ENCODE data around the gene DDX10.

DNA sequence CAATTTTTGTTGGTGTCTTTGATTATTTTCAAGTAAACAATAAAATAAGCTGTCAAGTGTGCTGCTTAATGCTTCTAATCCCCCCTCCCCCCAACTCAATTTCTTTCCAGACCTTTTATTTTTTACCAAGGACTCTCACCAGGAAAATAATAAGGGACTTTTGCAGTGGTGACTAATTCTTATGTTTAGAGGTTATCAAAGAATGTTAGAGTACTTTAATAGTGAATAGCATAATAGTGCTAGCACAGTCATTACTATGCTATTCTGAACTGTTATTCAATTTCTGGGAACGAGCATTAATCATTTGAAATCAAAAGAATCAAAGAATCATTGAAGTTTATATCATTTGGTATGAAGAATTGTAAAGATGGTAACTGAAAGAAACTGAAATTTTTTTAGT lies 251.4 kb downstream of the DDX10 start:
- TF ChIP-seq CTCF (IDR thresholded peaks at IDR 0.05; ENCODE audit: low read depth, low read length, poor library complexity, severe bottlenecking) (no peak), EZH2phosphoT487 (IDR thresholded peaks at IDR 0.05; ENCODE audit: borderline replicate concordance, low read length) (no peak)

Data from DOHH2 (cell line).